Measurements from ENCODE around the gene ISCA2.
"Not testable (repeated sequence)": the region's sequence is repeated elsewhere in the genome, so short reads cannot be mapped to it uniquely, and the experiment has no call there.

Gene ISCA2

DNA sequence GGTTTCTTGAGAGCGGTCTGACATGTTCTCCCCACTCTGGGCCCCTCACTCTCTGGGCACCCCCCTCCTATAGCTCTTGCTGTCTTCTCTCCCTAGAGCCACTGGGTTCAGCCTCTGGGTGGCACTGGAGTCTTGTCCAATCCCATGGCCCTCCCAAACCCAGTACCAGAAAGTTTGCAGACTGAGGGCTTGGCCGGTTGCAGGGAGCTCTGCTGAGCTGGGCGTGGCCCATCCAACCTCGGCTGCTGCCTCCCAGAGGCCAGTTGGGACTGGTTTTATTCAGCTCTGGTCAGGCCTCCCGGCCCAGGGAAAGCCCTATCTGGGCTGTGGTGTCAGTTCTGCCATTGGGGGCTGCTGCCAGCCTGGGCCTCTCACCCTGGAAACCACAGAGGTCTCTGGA, 37.9 kb downstream of the ISCA2 start:
- DNase-seq: no peak

DNA sequence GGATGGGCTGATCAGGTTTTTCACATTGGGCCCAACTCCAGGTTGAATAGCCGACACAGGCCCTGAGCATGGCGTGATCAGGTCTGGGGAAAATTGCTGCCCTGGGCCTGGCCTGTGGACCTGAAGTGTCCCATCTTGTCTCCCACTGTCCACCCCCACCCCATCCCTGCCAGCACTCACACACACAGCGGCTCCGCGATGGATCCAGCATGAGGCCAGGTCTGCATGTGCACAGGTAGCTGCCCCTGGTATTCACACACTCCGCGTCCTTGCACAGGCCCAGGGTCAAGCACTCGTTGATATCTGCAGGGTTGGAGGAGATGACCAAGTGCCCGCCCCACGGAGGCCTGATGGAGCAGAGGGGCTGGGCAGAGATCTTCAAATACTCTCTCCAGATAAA, 38.7 kb downstream of the ISCA2 start:
- DNase-seq: no peak

DNA sequence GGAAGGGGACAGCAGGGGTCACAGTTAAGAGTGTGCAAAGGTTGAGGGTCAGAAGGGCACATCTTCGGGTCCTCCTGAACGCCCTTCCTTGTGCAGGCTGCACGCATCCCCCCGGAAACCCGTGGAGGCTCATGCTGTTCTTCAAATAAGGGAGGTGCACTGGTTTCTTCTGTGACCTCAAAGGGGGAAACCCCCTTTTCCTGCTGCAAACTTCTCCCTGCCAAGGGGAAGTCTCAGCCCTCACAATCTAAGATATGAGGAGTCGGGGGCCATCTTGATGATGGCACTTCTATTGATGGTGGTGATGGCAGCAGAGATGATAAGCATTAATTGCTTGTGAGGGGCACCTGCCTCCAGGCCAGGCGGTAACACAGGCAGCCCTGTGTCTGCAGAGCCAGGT, 40.0 kb downstream of the ISCA2 start:
- DNase-seq: no peak

- DNase-seq: no peak
These were observed 42.3 kb downstream of the ISCA2 start for GRCh38 chr14:74535756-74536325.

- not testable (repeated sequence) for DNase-seq
These were observed 42.8 kb downstream of the ISCA2 start for GRCh38 chr14:74536336-74536735.

DNA sequence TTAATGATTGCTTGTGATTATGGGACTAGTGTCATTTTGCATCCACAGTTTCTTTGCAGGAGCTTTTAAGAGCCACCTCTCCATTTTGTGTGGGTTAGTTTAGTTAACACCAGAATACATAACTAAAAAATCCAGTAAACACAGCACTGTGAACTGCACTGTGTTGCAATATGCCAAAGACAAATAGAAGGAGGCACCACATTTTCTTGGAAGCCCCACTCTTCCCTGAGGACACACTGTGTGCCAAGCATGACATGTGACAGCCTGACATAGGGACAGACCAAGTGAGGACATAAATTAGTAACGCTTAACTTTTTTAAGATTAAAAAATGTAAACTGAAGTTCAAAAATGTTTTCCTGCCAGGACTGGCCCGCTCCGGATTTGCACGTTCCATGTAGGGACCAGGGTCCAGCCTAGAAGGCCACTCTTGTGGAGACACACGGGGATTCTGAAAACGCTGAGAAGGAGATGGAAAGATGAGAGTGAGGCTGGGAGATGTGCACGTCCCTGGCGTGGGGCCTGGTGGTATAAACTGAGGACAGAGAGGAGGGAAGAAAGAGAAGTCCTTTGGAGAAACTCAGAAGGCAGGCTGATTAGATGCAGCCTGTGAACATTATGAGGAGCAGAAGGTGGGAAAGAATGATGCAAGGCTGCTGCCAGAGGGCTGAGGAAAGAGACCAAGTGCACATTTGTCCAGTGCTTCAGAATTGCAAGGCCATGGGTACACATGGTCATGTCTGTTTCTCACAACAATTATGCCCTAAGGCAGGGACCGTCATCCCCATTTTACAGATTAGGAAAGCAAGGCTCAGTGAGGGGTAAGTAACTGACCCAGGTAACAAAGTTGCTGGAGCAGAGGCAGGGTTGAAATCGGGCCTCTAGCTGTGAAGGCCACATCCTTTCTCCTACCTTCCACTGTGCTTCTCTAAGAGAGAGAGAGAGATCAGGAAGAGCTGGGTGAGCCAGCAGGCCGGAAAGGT, 45.1 kb downstream of the ISCA2 start:
- no peak for DNase-seq

DNA sequence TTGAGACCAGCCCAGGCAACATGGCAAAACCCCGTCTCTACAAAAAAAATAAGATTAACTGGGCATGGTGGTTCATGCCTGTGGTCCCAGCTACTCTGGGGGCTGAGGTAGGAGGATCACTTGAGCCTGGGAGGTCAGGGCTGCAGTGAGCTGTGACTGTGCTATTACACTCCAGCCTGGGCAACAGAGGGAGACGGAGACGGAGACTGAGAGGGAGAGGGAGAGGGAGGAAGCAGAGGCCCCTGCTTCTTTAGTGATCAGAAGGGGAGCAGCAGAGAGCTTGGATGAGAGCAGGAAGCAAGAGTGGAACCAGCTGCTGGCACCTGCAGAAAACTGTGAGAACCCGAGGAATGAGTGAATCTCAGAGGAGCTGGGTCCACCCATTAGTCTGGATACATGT, 45.9 kb downstream of the ISCA2 start:
- DNase-seq: no peak

- DNase-seq: no peak
These were observed 47.7 kb downstream of the ISCA2 start for GRCh38 chr14:74541225-74541624.

DNA sequence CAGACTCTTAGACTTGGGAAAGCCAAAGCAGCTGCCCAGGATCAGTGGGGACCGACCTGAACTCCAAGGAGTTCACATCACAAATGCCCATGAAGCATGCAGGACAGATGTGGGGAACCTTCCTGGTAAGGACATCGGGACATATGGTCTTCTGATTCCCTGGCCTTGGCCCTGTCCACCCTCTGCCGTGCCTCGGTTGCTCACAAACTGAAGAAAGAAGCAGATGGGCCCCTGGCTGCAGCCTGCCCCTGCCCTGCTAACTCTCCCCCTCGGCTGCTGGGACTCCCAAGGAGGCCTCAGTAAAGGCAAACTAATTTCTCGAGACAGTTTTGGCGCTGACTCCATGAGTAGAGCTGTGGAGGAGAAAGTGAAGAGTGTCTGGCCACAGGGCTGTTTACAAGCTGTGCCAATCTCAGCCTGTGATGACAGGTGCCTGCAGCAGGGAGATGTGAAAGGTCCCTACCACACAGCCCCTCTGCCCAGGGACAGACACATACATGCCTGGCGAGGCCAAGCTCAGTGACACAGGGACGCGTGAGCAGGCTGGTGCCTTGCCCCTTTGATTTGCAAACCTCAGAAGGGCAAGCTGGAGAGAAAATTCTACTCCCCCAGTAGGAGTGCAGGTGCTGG, 48.6 kb downstream of the ISCA2 start:
- no peak for DNase-seq

DNA sequence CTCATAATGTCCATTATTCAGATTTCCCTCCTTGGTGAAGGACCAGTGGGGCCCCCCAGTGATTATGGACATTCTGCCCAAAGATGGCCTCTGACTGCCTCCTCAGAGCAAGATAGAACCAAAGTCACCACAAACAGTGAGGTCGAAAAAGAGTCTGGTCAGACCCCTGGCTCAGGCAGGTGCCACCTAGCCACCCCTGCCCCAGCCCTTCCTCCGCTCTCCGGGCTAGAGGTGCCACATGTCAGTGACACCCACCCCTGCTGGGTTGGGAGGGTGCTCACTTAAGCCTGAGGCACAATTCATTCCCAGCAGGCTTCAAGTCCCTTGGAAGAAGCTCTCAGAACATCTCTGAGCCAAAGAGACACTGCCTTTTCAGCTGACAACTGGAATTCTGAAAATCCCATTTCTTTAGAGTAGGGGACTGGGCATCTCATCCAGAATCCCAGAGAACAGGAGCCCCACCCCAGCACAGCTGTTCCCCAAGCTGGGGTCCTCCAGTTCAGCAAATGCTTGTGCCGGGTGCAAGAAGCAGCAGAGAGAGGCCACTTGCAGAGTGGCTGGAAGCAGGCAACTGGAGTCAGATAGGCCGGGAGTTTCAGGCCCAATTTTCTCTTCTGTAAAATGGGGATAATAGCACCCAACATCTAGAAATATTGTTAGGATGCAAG, 50.3 kb downstream of the ISCA2 start:
- no peak for DNase-seq

GRCh38 chr14:74545386-74545785, 51.8 kb downstream of the ISCA2 start:
- no peak for DNase-seq

DNA sequence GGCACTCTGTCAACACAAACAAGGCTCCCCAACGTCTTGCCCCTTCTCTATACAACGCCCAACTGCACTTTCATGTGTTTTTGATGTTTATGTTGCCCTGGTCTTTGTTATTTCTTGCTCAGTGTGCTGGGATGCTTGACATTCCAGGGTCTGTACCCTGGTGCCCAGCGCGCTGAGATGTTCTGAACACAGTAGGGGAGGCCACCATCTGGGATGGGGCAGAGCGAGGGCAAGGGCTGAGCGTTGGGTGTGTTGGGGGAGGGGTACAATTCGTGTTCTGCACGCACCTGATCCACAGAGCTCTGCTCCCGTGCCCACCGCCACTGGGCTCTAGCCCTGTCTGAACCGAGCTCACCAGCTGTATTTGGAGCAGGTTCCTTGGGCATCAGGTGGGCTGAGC, 52.9 kb downstream of the ISCA2 start:
- no peak for DNase-seq

Measured in T1000 (cell line).